HepG2 (cell line): ENCODE data around the gene SYDE2.

ENCODE experiments used
- CREB1 ChIP-seq, 2 experiments: fragments of 450-650 bp in 1 of 2; IDR thresholded peaks; 2 replicates each; pipeline ENCODE4 v1.6.1; 2016 to 2017; ENCODE audit warnings: control low read depth in 1 of 2, mild to moderate bottlenecking in 1 of 2, missing compliant biosample characterization in 1 of 2, missing genetic modification characterization in 1 of 2
- ESRRA ChIP-seq: sonication (generic); formaldehyde crosslinking; IDR thresholded peaks from 2 replicates; pipeline ENCODE4 v1.5.1; 2020; ENCODE audit warnings: mild to moderate bottlenecking, low read depth, missing genetic modification reagents
- HNRNPLL ChIP-seq: fragments of 200-400 bp; formaldehyde crosslinking; IDR thresholded peaks from 2 replicates; pipeline ENCODE4 v1.6.1; 2017; ENCODE audit warnings: mild to moderate bottlenecking, low read depth, low read length; ENCODE audit not compliant: poor library complexity, severe bottlenecking
- POLR2A ChIP-seq, 2 experiments: IDR thresholded peaks; 2 replicates each; pipeline ENCODE4 v1.6.1; 2011; ENCODE audit warnings: low read depth in 2 of 2, low read length in 2 of 2, mild to moderate bottlenecking in 1 of 2, moderate library complexity in 1 of 2; ENCODE audit not compliant: insufficient read depth in 1 of 2
- RAD21 ChIP-seq: fragments of 450-650 bp; formaldehyde crosslinking; IDR thresholded peaks from 2 replicates; pipeline ENCODE4 v1.5.0; 2020; ENCODE audit warnings: mild to moderate bottlenecking
- RNF2 ChIP-seq: fragments of 450-650 bp; conservative IDR thresholded peaks from 2 replicates; pipeline ENCODE4 v1.6.1; 2016; ENCODE audit warnings: low read depth
- TAF1 ChIP-seq: sonication (generic); formaldehyde crosslinking; IDR thresholded peaks from 2 replicates; pipeline ENCODE4 v1.4.0; 2020; ENCODE audit warnings: missing genetic modification reagents
- TCF7L2 ChIP-seq: IDR thresholded peaks from 2 replicates; pipeline ENCODE4 v1.6.1; 2011; ENCODE audit warnings: mild to moderate bottlenecking, low read depth, low read length, moderate library complexity
- TIGD3 ChIP-seq: sonication (generic); formaldehyde crosslinking; IDR thresholded peaks from 2 replicates; pipeline ENCODE4 v1.5.1; 2020; ENCODE audit warnings: mild to moderate bottlenecking, missing genetic modification reagents, borderline replicate concordance
- ZNF460 ChIP-seq: sonication (generic); formaldehyde crosslinking; IDR thresholded peaks from 2 replicates; pipeline ENCODE4 v1.5.1; 2020; ENCODE audit warnings: missing genetic modification reagents, mild to moderate bottlenecking, borderline replicate concordance
- ZNF660 ChIP-seq: sonication (generic); formaldehyde crosslinking; IDR thresholded peaks from 2 replicates; pipeline ENCODE4 v1.5.1; 2020; ENCODE audit warnings: mild to moderate bottlenecking, low read depth, missing genetic modification reagents, borderline replicate concordance

- TF ChIP-seq ESRRA (CRISPR knock-in tag) (no peak), TCF7L2 (no peak), ZNF460 (CRISPR knock-in tag) (no peak), CREB1 (IDR thresholded peaks at IDR 0.05) (no peak), CREB1 (CRISPR knock-in tag; IDR thresholded peaks at IDR 0.05) (no peak), TAF1 (CRISPR knock-in tag) (no peak), HNRNPLL (no peak), TIGD3 (no peak), POLR2A (IDR thresholded peaks at IDR 0.05; ENCODE audit: insufficient read depth in 1 of 2, low read depth in 2 of 2, low read length in 2 of 2) (no peak), ZNF660 (no peak), RNF2 (no peak), RAD21 (CRISPR knock-in tag) (no peak)
These were observed 72.5 kb downstream of the SYDE2 start for GRCh38 chr1:85128316-85128715.
